Neural progenitor cell (in vitro differentiated cells): ENCODE measurements around the gene CD22. TPM values are rescaled to one million over a fixed set of nuclear protein-coding genes. Genes with fewer than 3 reads are reported as not detected.

Experiments
- DNase-seq: peaks from one replicate; pipeline ENCODE4 v3.0.0-alpha.2; 2016; ENCODE audit warnings: low spot score
- H2AFZ ChIP-seq: fragments of 200-600 bp; sonication (generic); replicated peaks from 2 replicates; pipeline ENCODE4 v1.6.1; 2016; ENCODE audit warnings: antibody characterized with exemption
- H3F3A ChIP-seq: fragments of 200-600 bp; sonication (generic); 2 replicates; pipeline ENCODE4 v1.6.1; 2016; ENCODE audit warnings: antibody characterized with exemption, low read depth
- H3K27ac ChIP-seq: fragments of 200-600 bp; sonication (generic); 2 replicates; pipeline ENCODE4 v1.5.1; 2016; ENCODE audit warnings: mild to moderate bottlenecking
- H3K27me3 ChIP-seq: fragments of 200-600 bp; sonication (generic); 2 replicates; pipeline ENCODE4 v1.6.1; 2016; ENCODE audit warnings: mild to moderate bottlenecking, moderate library complexity
- H3K36me3 ChIP-seq: fragments of 200-600 bp; sonication (generic); 2 replicates; pipeline ENCODE4 v1.5.1; 2016
- H3K4me1 ChIP-seq: fragments of 200-600 bp; sonication (generic); 2 replicates; pipeline ENCODE4 v1.6.1; 2016; ENCODE audit warnings: mixed run types
- H3K4me2 ChIP-seq: fragments of 200-600 bp; sonication (generic); 2 replicates; pipeline ENCODE4 v1.6.1; 2016
- H3K4me3 ChIP-seq: fragments of 200-600 bp; sonication (generic); 2 replicates; pipeline ENCODE4 v1.5.1; 2016
- H3K79me2 ChIP-seq: fragments of 200-600 bp; sonication (generic); 2 replicates; pipeline ENCODE4 v1.6.1; 2016; ENCODE audit warnings: low read depth
- H3K9ac ChIP-seq: fragments of 200-600 bp; sonication (generic); 2 replicates; pipeline ENCODE4 v1.6.1; 2016
- H3K9me3 ChIP-seq: fragments of 200-600 bp; sonication (generic); 2 replicates; pipeline ENCODE4 v1.5.1; 2016; ENCODE audit warnings: low read depth
- H4K20me1 ChIP-seq: fragments of 200-600 bp; sonication (generic); 2 replicates; pipeline ENCODE4 v1.6.1; 2016; ENCODE audit warnings: low read depth
- H3K27ac Mint-ChIP-seq: 3 replicates; pipeline ENCODE4 v1.8.0; 2021; ENCODE audit warnings: mixed read lengths
- H3K27me3 Mint-ChIP-seq: 2 replicates; pipeline ENCODE4 v1.8.0; 2022; ENCODE audit warnings: low read depth, mild to moderate bottlenecking, inconsistent platforms, moderate library complexity, mixed read lengths; ENCODE audit not compliant: insufficient read depth
- H3K36me3 Mint-ChIP-seq: 3 replicates; pipeline ENCODE4 v1.8.0; 2021; ENCODE audit warnings: mixed read lengths
- H3K4me1 Mint-ChIP-seq: 3 replicates; pipeline ENCODE4 v1.8.0; 2021; ENCODE audit warnings: mixed read lengths
- H3K4me3 Mint-ChIP-seq: 3 replicates; pipeline ENCODE4 v1.8.0; 2021; ENCODE audit warnings: mild to moderate bottlenecking, moderate library complexity, mixed read lengths
- H3K9me3 Mint-ChIP-seq: 3 replicates; pipeline ENCODE4 v1.8.0; 2020; ENCODE audit warnings: mixed read lengths
- EZH2 ChIP-seq: fragments of 200-600 bp; sonication (generic); IDR thresholded peaks from 2 replicates; pipeline ENCODE4 v1.6.1; 2017; ENCODE audit warnings: antibody characterized with exemption, mild to moderate bottlenecking, moderate library complexity
- EZH2phosphoT487 ChIP-seq: fragments of 200-600 bp; sonication (generic); IDR thresholded peaks from 2 replicates; pipeline ENCODE4 v1.6.1; 2017; ENCODE audit warnings: antibody characterized with exemption
- total RNA-seq: library from RNA; depleted of rRNA; stranded (reverse); fragments of >200 nt; gene quantifications from 2 replicates; pipeline ENCODE4 v1.2.3, GENCODE V29; 2015; ENCODE audit warnings: low replicate concordance
- TF ChIP-seq, protein P1 (sequence below): fragments of 200-600 bp; sonication (generic); IDR thresholded peaks from 2 replicates; pipeline ENCODE4 v1.5.1; 2017; ENCODE audit warnings: antibody characterized with exemption, mild to moderate bottlenecking

The CD22 gene
- total RNA-seq, 1 donor from 2014 or later, result not detected

DNA sequence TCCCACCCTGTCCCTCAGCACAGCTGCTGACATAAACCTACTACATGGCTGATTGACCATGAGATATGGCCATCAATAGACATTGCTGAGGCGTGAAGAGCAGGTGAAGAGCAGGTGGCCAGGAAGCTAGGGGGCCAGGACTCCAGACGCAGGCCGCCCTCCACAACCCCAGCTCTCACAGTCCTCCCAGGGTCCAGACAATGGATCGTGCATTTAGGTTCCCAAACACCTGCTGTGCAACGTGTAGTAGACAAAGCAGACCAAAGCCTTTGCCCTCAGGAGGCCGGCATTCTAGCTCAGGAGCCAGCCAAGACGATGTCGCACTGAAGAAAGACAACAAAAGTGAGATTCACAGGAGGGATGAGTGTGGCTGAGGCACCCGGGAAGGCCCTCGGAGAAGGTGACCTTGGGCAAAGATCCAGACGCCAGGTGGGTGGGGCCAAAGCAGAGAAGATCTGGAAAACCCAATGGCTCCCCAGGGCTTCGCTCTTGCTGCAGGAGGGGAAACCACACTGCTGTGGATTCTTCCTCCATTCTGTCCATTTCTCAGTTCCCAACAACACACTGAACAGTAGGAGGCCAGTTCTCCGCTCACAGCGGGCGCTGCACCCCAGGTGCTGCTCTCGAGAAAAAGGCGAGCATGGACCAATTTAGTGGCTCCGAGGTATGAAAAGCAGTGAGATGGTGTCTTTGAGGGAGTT, 20.1 kb downstream of the CD22 start:
- Mint-ChIP-seq H3K27ac (peak overlapping the region; percentile 88), H3K4me1 (peaks cover 8% of the 10 kb centered on the region), H3K9me3 (no peaks in the 10 kb centered on the region), H3K36me3 (no peaks in the 10 kb centered on the region), H3K27me3 (peaks cover 13% of the 10 kb centered on the region), H3K4me3 (no peak overlapping the region)
- TF ChIP-seq EZH2phosphoT487 (no peak), EZH2 (no peak)
- TF ChIP-seq, protein P1, sequence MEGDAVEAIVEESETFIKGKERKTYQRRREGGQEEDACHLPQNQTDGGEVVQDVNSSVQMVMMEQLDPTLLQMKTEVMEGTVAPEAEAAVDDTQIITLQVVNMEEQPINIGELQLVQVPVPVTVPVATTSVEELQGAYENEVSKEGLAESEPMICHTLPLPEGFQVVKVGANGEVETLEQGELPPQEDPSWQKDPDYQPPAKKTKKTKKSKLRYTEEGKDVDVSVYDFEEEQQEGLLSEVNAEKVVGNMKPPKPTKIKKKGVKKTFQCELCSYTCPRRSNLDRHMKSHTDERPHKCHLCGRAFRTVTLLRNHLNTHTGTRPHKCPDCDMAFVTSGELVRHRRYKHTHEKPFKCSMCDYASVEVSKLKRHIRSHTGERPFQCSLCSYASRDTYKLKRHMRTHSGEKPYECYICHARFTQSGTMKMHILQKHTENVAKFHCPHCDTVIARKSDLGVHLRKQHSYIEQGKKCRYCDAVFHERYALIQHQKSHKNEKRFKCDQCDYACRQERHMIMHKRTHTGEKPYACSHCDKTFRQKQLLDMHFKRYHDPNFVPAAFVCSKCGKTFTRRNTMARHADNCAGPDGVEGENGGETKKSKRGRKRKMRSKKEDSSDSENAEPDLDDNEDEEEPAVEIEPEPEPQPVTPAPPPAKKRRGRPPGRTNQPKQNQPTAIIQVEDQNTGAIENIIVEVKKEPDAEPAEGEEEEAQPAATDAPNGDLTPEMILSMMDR, result no peak
- Histone ChIP-seq H3K4me1 (no peaks in the 10 kb centered on the region), H3K4me3 (no peak overlapping the region), H4K20me1 (no peaks in the 10 kb centered on the region), H3K36me3 (no peaks in the 10 kb centered on the region), H3K4me2 (no peak overlapping the region), H3K27ac (no peak overlapping the region), H2AFZ (no peak overlapping the region), H3K9me3 (no peaks in the 10 kb centered on the region), H3K79me2 (no peaks in the 10 kb centered on the region), H3K9ac (no peak overlapping the region), H3K27me3 (peaks cover 41% of the 10 kb centered on the region), H3F3A (no peaks in the 10 kb centered on the region)
- peak; percentile 40 for DNase-seq

DNA sequence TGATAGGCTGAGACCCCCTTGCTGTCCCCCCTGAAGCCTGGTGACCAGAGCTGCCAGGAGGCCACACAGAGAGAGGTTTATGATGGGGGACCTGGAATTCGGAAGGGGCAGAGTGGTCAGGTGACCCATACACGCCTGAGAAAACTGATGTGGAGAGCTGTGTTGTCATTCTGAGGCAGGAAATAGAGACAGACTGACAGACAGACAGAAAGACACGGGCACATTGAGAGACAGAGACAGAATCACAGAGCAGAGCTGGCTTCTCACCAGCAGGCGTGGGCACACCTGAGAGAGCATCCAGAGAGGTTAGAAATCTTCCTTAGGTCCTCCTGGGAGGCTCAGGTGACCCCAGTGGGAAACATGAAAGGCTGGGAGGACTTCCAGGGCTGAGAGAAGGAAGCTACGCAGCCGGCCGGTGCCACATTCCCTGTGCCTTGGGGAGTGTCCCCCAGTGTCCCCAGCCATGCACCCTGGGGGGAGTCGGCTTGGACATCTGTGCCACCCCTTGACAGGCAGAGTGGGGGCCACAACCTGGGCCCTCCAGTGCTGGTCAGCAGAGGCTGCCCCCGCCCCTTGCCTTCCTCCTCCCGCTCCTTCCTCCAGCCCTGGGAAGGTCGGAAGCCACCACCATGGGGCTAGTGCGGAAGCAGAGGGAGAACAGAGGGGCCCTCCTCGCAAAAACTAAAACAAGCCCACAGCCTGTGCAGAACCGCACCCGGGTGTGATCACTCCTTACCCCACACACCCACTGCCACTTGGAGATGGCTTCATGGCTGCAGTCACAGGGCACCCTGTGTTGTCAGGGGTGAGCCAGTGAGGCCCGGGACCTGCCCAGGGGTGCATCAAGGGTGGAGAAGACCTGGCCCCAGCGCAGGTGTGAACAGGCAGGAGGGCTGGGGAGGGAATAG, 20.9 kb downstream of the CD22 start:
- H3K9me3 ChIP-seq, result no peaks in the 10 kb centered on the region
- Mint-ChIP-seq H3K4me1 (peaks cover 8% of the 10 kb centered on the region), H3K27ac (peak overlapping the region; percentile 88)

DNA sequence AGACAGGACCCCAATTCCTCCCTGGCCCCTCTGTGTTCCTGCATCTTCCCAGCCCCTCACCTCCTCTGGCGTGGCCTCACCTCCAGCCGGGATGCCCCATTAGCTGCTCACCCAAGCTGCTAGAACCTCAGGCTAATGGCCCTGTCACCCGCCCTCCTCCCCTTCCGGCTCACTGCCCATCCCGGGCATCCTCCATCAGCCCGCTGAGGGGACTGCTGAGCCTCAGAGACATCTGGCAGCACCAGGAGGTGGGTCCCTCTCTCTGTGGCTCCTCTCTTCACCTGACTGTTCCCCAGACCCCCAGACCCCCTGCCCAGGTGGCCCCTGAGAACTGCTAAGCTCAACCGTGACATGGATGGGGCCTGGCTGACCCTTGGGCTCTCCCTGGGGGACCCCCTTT, 21.6 kb downstream of the CD22 start:
- Histone ChIP-seq H3K4me1 (no peaks in the 10 kb centered on the region), H3F3A (no peaks in the 10 kb centered on the region), H3K9me3 (no peaks in the 10 kb centered on the region), H3K27ac (no peak overlapping the region), H3K4me2 (no peak overlapping the region), H2AFZ (no peak overlapping the region), H3K79me2 (no peaks in the 10 kb centered on the region), H3K27me3 (peaks cover 41% of the 10 kb centered on the region), H3K9ac (no peak overlapping the region), H4K20me1 (no peaks in the 10 kb centered on the region), H3K4me3 (no peak overlapping the region), H3K36me3 (no peaks in the 10 kb centered on the region)
- H3K36me3 Mint-ChIP-seq, result no peaks in the 10 kb centered on the region
- peaks cover 8% of the 10 kb centered on the region for H3K4me1 Mint-ChIP-seq
- no peak for DNase-seq
- H3K27me3 Mint-ChIP-seq, result peaks cover 13% of the 10 kb centered on the region
- TF ChIP-seq EZH2phosphoT487, result no peak
- TF ChIP-seq, protein P1, result no peak
- no peak for TF ChIP-seq EZH2
- H3K9me3 Mint-ChIP-seq, result no peaks in the 10 kb centered on the region
- H3K4me3 Mint-ChIP-seq, result no peak overlapping the region
- H3K27ac Mint-ChIP-seq, result no peak overlapping the region

More for the DNA sequence above, 20.9 kb downstream of the CD22 start:
- no peak overlapping the region for H2AFZ ChIP-seq
- no peaks in the 10 kb centered on the region for H4K20me1 ChIP-seq
- H3K9ac ChIP-seq, result no peak overlapping the region
- H3K27ac ChIP-seq, result no peak overlapping the region
- H3K4me3 ChIP-seq, result no peak overlapping the region
- DNase-seq, result no peak
- no peaks in the 10 kb centered on the region for H3K36me3 ChIP-seq
- no peaks in the 10 kb centered on the region for H3F3A ChIP-seq
- H3K4me2 ChIP-seq, result no peak overlapping the region
- H3K27me3 Mint-ChIP-seq, result peaks cover 13% of the 10 kb centered on the region
- H3K9me3 Mint-ChIP-seq, result no peaks in the 10 kb centered on the region
- H3K4me1 ChIP-seq, result no peaks in the 10 kb centered on the region
- peaks cover 41% of the 10 kb centered on the region for H3K27me3 ChIP-seq
- no peaks in the 10 kb centered on the region for H3K36me3 Mint-ChIP-seq
- H3K4me3 Mint-ChIP-seq, result no peak overlapping the region
- H3K79me2 ChIP-seq, result no peaks in the 10 kb centered on the region
- TF ChIP-seq EZH2phosphoT487 (no peak), EZH2 (no peak)
- TF ChIP-seq, protein P1, result no peak
